Femur (tissue), 1 donor: ENCODE data around the gene KCNK7.

Experiments used
- DNase-seq: peaks from one replicate; pipeline ENCODE4 v3.0.0-alpha.2; 2017

The KCNK7 gene

DNA sequence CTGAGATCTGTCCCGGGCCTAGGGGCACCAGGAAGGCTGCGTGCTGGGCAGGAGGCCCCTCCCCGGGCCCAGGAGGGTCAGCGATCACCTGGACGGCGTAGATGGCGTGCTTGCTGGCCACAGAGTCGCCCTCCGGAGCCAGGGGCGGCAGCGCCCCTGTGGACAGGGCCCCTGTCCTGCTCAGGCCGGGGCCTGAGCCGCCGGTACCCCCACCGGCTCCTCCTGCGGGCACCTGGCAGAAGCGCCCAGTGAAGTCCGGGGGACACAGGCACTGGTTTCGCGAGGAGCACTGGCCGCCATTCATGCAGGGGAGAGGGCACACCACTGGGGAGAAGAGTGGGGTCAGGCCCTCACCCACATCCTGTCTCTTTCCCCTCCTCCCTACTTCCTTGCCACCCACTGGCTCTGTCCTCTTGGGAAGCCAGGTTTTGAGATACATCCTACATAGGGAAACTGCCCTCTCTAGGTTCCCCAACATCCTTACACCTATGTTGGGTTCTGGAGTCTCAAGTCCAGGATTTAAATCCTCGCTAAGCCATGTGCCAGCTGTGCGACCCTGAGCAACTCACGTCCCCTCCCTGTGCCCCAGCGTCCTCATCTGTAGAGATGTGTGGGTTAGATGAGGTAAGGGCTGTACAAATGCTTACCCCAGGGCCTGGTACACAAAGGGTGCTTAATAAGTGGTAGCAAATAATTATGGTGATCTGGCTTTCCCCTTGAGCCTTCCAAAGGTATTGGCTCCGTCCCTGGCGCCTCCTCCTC, 41.4 kb downstream of the KCNK7 start:
- DNase-seq: no peak

DNA sequence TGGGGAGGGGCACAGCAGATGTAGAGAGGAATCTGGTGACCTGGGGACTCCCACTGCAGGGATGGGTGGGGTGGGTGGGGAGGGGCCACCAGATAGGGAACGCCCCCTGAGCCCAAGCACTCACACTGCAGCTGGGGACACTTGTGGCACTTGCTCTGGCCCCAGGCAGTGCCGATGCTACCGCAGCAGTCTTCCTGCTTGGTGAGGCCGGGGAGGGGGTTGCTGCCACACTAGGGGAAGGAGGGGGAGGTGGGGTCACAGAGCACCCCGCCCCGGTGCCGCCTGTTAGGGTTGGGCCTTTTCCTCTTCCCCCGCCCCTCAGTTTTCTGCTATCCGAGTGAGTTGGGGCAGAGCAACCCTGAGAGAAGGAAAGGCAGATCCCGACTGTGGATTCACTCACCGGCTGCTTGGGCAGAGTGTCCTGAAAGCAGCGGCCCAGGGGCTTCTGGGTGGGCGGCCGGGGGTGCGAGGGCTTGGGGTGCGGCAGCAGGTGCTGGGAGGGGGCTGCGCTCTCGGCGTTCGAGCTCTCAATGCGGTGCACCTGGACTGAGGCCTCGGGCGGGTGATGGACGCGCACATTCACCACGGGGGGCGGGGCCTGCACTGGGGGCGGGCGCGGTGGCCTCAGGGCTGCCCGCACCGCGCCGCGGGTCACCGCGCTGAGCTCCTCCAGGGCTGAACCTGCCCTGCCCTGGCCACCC, 42.1 kb downstream of the KCNK7 start:
- DNase-seq: no peak

DNA sequence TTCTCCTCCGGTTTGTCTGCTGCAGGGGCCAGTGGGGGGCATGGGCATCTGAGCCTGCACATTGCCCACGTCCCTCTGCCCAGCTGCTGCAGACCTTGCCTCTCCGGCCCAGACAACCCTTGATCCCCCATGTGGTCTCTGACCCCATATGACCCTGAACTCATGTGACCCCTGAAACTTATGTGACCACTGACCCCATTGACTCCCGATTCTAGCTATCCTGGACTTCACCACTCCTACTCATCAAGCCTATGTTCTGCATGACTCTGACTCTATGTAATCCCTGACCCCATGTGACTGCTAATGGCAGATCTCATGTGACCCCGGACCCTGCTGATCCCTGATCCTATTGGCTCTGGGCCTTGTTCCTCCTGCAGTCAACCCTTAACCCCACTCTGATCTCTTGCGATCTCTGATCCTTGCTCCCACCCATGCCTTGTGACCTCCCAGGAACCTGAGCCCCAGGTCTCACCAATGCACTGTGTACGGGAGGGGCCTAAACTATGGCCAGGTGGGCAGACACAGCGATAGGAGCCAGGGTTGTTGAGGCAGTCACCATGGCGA, 43.1 kb downstream of the KCNK7 start:
- DNase-seq: no peak

DNA sequence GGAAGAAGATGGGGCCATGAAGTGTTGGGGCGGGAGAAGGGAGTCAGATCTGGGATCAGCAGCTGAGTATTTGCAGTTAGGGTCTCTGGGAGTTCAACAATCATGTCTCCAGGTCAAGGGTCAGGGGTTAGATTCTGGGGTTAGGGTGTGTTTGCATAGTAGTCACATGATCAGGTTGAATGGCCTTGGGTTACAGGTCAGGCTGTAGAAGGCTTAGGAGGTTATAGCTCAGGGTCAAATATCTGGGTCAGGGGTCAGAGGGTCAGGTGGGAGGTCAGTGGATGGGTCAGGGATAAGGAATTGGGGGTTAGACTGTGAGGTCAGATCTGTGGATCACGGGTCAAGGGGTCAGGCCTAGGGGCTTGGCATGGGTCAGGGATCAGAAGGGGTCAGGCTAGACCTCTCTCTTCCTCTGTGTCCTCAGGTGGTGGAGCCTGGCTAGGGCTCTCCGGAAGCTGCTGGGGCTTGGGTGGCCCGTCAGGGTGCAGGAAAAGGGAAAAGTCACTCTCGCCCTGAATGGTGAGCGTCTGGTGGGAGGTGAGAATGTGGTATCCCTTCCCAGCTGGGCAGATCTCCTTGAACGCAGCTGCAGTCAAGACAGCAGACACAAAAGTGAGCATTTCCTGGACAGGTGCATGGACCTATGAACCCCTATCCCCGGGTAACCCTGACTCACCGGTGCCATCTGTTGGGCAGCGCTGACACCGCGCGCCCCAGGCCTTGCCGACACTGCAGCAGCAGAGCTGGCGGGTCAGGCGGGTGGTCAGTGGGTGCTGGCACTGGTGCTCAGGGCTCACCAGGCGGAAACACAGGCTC, 43.8 kb downstream of the KCNK7 start:
- DNase-seq: no peak

DNA sequence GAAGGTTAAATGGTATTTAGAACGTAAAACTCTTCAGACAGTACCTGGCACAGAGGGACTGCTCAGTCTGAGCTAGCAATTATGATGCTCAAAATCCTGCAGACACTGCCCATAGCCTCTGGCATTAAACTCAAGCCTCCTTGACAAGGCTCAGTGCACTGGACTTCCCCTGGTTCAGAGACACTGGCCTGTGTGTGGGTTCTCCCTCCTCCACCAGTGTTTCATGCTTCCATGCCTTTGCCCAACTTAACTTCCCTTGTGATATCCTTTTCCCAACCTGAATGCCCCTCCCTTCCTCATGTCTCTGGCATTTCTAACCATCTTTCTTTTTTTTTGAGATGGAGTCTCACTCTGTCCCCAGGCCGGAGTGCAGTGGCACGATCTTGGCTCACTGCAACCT, 46.5 kb downstream of the KCNK7 start:
- DNase-seq: no peak

DNA sequence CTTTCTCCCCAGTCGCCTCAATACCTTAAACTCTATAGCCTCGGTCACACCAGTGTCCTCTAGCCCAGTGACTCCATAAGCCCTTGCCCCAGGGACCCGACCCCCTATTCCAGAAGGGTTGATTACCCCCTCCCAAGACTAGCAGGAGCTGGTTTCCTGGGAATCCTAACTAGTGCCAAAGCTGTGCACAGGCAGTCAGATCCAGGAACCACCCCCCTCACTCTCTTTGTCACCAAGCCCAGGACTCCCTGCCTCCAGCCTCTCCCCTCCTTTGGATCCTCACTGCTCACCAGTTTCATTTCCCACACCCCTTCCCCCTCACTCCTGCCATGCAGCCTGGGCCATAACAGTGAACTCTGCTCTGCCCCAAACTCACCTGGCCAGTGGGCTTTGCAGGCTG, 47.2 kb downstream of the KCNK7 start:
- no peak for DNase-seq

DNA sequence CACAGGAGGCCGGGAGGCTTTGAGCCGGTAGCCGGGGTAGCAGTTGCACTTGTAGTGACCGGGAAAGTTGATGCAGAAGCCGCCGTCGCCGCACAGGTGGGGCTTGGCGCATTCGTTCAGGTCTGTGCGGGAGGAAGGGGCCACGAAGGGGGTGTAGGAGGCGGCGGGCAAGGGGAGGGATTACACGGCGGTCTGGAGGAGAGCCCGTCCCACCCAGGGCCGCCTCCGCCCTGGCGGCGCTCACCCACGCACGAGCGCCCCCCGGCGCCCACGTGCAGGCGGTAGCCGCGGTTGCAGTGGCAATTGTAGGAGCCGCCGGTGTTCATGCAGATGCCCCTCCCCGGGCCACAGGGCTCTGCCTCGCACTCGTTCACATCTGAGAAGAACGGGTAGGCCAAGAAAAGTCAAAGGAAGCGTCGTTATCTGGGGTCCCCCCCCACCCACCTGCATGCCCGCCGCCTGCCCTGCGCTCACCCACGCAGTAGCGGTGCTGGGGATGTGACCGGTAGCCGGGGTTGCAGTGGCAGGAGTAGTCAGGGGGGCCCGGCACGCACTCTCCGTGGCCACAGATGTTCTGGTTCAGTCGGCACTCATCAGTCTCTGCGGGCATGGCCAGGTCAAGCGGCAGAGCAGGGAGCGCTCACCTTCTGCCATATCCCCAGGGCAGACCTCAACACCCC, 48.0 kb downstream of the KCNK7 start:
- no peak for DNase-seq

DNA sequence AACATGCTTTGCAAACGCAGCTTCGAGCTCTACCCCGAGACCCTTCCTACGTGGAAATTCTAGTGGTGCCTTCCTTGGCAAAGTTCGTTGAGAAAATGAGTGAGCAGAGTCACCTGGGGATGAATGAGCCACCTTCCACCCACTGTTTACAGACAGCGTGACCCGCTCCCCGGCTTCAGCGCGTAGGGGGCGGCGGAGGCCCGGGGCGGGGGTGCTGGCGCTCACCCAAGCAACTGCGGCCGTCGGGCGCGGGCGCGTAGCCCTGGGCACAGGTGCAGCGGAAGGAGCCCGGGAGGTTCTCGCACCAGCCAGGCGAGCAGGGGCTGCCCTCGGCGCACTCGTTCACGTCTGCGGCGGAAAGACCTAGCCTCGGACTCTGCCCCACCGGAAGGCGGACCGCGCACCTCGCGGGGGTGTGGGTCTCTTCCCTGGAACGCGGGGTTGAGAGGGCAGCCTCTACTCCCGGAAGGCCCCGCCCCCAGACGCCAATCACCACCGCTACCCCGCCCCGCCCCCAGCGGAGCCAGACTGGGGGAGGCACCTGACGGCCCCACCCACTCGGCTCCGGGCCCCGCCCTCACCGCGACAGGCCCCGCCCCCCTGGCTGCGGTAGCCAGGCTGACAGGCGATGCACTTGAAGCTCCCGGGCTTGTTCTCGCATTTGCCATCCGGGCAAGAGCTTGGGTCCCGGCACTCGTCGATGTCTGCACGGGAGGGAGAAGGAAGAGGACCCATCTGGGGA, 49.2 kb downstream of the KCNK7 start:
- DNase-seq: peak; percentile 84

DNA sequence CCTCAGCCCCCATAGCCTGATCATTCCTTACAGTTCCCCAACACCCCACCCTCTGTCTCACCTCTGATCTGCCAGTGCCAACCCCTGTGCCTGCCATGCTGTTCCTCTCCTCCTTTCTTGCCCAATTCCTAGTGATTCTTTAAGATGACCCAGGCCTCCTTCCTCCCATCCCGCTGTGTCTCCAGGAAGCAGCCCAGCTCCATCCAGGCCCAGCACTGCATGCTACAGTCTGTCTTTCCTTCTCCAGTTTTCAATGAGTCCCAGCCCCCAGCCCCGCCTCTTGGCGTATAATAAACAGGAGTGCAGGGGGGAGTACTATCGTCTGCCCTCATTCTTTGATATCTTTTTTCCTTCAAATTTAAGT, 49.8 kb downstream of the KCNK7 start:
- no peak for DNase-seq
